HCT116 (cell line): Measurements from ENCODE around the gene MAP3K4. TPM values are rescaled to one million over a fixed set of nuclear protein-coding genes. Genes with fewer than 3 reads are reported as not detected.

Experiments
- ATAC-seq: fragments of 200-7000 bp; cut with Tn5 transposase; 2 replicates; pipeline ENCODE4 v1.9.1; 2020; ENCODE audit warnings: mild to moderate bottlenecking, moderate library complexity
- BruUV-seq: library from RNA; stranded (reverse); fragments of 400-500 nt; replicated peaks from 2 replicates; lab custom pipeline; 2021; lab: Mats Ljungman, UMichigan
- CTCF ChIA-PET: fragments of 300-600 bp; sonication (Branson Sonifier 250); formaldehyde crosslinking; loops from one replicate; lab custom pipeline; 2021; ENCODE audit warnings: antibody characterized with exemption; lab: Charles Lee
- POLR2A ChIA-PET: fragments of 300-600, 350-600 bp; sonication (Branson Sonifier 250); formaldehyde crosslinking; loops from one replicate; lab custom pipeline; 2021; ENCODE audit warnings: antibody characterized with exemption; lab: Charles Lee
- RAD21 ChIA-PET, 2 experiments: fragments of 300-600 bp; sonication (Branson Sonifier 250); formaldehyde crosslinking; loops; one replicate each; lab custom pipeline; 2023; ENCODE audit warnings: low total read pairs in 2 of 2; ENCODE audit not compliant: uncharacterized antibody in 2 of 2, unreplicated experiment in 2 of 2, low non-redundant PET in 1 of 2; lab: Charles Lee
- DNase-seq: peaks from one replicate; pipeline ENCODE4 v3.0.0-alpha.2; 2010; ENCODE audit warnings: low read depth, low spot score
- H2AFZ ChIP-seq: fragments of 200-600 bp; shearing (Covaris generic), sonication (generic); 2 replicates; pipeline ENCODE4 v1.6.1; 2017; ENCODE audit warnings: low read depth, mixed run types, mixed read lengths, antibody characterized with exemption, low read length; ENCODE audit not compliant: poor library complexity, severe bottlenecking
- H3K27ac ChIP-seq: 2 replicates; pipeline ENCODE4 v1.5.1; 2012; ENCODE audit warnings: low read depth, low read length
- H3K27me3 ChIP-seq: fragments of 200-600 bp; sonication (generic); 2 replicates; pipeline ENCODE4 v1.6.1; 2016; ENCODE audit warnings: mixed run types, low read length, mixed read lengths; ENCODE audit not compliant: insufficient read depth
- H3K36me3 ChIP-seq, 2 experiments: fragments of 200-500 bp in 1 of 2; fragments of 200-600 bp in 1 of 2; sonication (Bioruptor generic) in 1 of 2; sonication (generic) in 1 of 2; 2 replicates each; pipeline versions ENCODE4 v1.5.1 to v1.6.1; 2014 to 2016; ENCODE audit warnings: low read length in 2 of 2, inconsistent platforms in 1 of 2, mixed read lengths in 1 of 2, mixed run types in 1 of 2; ENCODE audit not compliant: insufficient read depth in 2 of 2, control insufficient read depth in 1 of 2
- H3K4me1 ChIP-seq, 2 experiments: fragments of 200-600 bp in 1 of 2; sonication (generic) in 1 of 2; 2 replicates each; pipeline versions ENCODE4 v1.5.1 to v1.6.1; 2012 to 2017; ENCODE audit warnings: low read length in 2 of 2, inconsistent platforms in 1 of 2, mild to moderate bottlenecking in 1 of 2, mixed read lengths in 1 of 2, mixed run types in 1 of 2, moderate library complexity in 1 of 2; ENCODE audit not compliant: insufficient read depth in 2 of 2, control insufficient read depth in 1 of 2
- H3K4me2 ChIP-seq: fragments of 200-600 bp; sonication (generic); 2 replicates; pipeline ENCODE4 v1.6.1; 2017; ENCODE audit warnings: mixed run types, low read length, mixed read lengths
- H3K4me3 ChIP-seq, 2 experiments: fragments of 200-600 bp in 1 of 2; sonication (generic) in 1 of 2; replicated peaks in 1 of 2; 2 replicates each; pipeline ENCODE4 v1.5.1; 2011 to 2016; ENCODE audit warnings: low read length in 2 of 2, control low read depth in 1 of 2, low read depth in 1 of 2, mild to moderate bottlenecking in 1 of 2, mixed read lengths in 1 of 2, mixed run types in 1 of 2
- H3K79me2 ChIP-seq: fragments of 200-600 bp; sonication (generic); 2 replicates; pipeline ENCODE4 v1.6.1; 2017; ENCODE audit warnings: mild to moderate bottlenecking, mixed run types, low read length, moderate library complexity, mixed read lengths; ENCODE audit not compliant: insufficient read depth
- H3K9ac ChIP-seq: fragments of 200-600 bp; sonication (generic); 2 replicates; pipeline ENCODE4 v1.6.1; 2016; ENCODE audit warnings: low read length, mixed read lengths
- H3K9me2 ChIP-seq: fragments of 200-600 bp; sonication (generic), shearing (Covaris generic); 2 replicates; pipeline ENCODE4 v1.6.1; 2017; ENCODE audit warnings: mixed run types, mild to moderate bottlenecking, moderate library complexity; ENCODE audit not compliant: insufficient read depth
- H3K9me3 ChIP-seq, 2 experiments: fragments of 200-500 bp in 1 of 2; fragments of 200-600 bp in 1 of 2; sonication (Bioruptor generic) in 1 of 2; sonication (generic) in 1 of 2; 2 replicates each; pipeline ENCODE4 v1.6.1; 2014 to 2017; ENCODE audit warnings: low read length in 2 of 2, mixed read lengths in 2 of 2, inconsistent platforms in 1 of 2, low read depth in 1 of 2, mild to moderate bottlenecking in 1 of 2, mixed run types in 1 of 2, moderate library complexity in 1 of 2; ENCODE audit not compliant: control insufficient read depth in 1 of 2, insufficient read depth in 1 of 2
- H4K20me1 ChIP-seq: fragments of 200-600 bp; sonication (generic), shearing (Covaris generic); 2 replicates; pipeline ENCODE4 v1.6.1; 2017; ENCODE audit warnings: mixed run types, mild to moderate bottlenecking, moderate library complexity; ENCODE audit not compliant: insufficient read depth
- CBX3 ChIP-seq: IDR thresholded peaks from 2 replicates; pipeline ENCODE4 v1.6.1; 2012; ENCODE audit warnings: low read depth
- CEBPB ChIP-seq: IDR thresholded peaks from 2 replicates; pipeline ENCODE4 v1.6.1; 2012; ENCODE audit warnings: low read depth
- CTCF ChIP-seq, 3 experiments: fragments of 200-600 bp in 1 of 3; sonication (generic) in 1 of 3; IDR thresholded peaks in 2 of 3; conservative IDR thresholded peaks in 1 of 3; 2 replicates each; pipeline ENCODE4 v1.5.1; 2012 to 2017; ENCODE audit warnings: low read depth in 2 of 3, low read length in 2 of 3, antibody characterized with exemption in 1 of 3, borderline replicate concordance in 1 of 3, control low read depth in 1 of 3, mild to moderate bottlenecking in 1 of 3, mixed read lengths in 1 of 3, mixed run types in 1 of 3, moderate library complexity in 1 of 3; ENCODE audit not compliant: insufficient read depth in 1 of 3
- EZH2 ChIP-seq: fragments of 200-600 bp; sonication (generic); IDR thresholded peaks from 2 replicates; pipeline ENCODE4 v1.6.1; 2017; ENCODE audit warnings: antibody characterized with exemption, mixed run types
- EZH2phosphoT487 ChIP-seq: fragments of 200-600 bp; IDR thresholded peaks from 2 replicates; pipeline ENCODE4 v1.6.1; 2018; ENCODE audit warnings: antibody characterized with exemption, borderline replicate concordance
- MAX ChIP-seq: IDR thresholded peaks from 2 replicates; pipeline ENCODE4 v1.6.1; 2012
- RAD21 ChIP-seq: IDR thresholded peaks from 2 replicates; pipeline ENCODE4 v1.6.1; 2012; ENCODE audit warnings: low read depth, mild to moderate bottlenecking
- TCF7L2 ChIP-seq: IDR thresholded peaks from 2 replicates; pipeline ENCODE4 v1.7.0; 2011; ENCODE audit warnings: borderline replicate concordance, inconsistent platforms; ENCODE audit not compliant: insufficient read depth, insufficient read length; ENCODE audit errors: extremely low read depth
- YY1 ChIP-seq: IDR thresholded peaks from 2 replicates; pipeline ENCODE4 v1.6.1; 2011; ENCODE audit warnings: low read length, low read depth, moderate library complexity, mild to moderate bottlenecking; ENCODE audit not compliant: insufficient replicate concordance; ENCODE audit errors: extremely low read depth
- intact Hi-C: fragments of 100-400 bp; cut with micrococcal nuclease; formaldehyde crosslinking; loops from 2 replicates; pipeline ENCODE4 v1.10.0; 2022
- total RNA-seq: library from RNA; stranded (reverse); gene quantifications from one replicate; pipeline ENCODE4 v1.2.1, GENCODE V29; 2021; ENCODE audit not compliant: unreplicated experiment

The MAP3K4 gene
- total RNA-seq, 1 experiment from 2014 or later: 46.5 TPM

GRCh38 chr6:161017766-161018564 lies 26.4 kb downstream of the MAP3K4 start:
- Histone ChIP-seq H3K4me3 (no peak overlapping the region), H3K27ac (no peak overlapping the region), H3K9me2 (no peaks in the 10 kb centered on the region), H3K4me1 (no peaks in the 10 kb centered on the region), H3K36me3 (no peaks in the 10 kb centered on the region), H3K9ac (no peak overlapping the region), H4K20me1 (peaks cover 3% of the 10 kb centered on the region; the same call in 1 of the 2 replicates), H3K9me3 (no peaks in the 10 kb centered on the region), H3K27me3 (no peaks in the 10 kb centered on the region), H3K4me2 (no peak overlapping the region), H3K79me2 (peaks cover 92% of the 10 kb centered on the region), H2AFZ (no peak overlapping the region)
- ChIA-PET POLR2A (no interaction called here), CTCF (no interaction called here), RAD21 (no interaction called here)
- DNase-seq: no peak
- BruUV-seq: no TSS peak
- ATAC-seq: no peak
- no peak for TF ChIP-seq CBX3
- TF ChIP-seq TCF7L2: no peak
- TF ChIP-seq CTCF (IDR thresholded peaks at IDR 0.05 in 2 of 3, conservative IDR thresholded peaks at IDR 0.05 in 1 of 3; ENCODE audit: borderline replicate concordance in 1 of 3, insufficient read depth in 1 of 3, low read depth in 2 of 3, low read length in 2 of 3): no peak
- no peak for TF ChIP-seq RAD21
- no peak for TF ChIP-seq MAX
- no peak for TF ChIP-seq YY1
- no peak for TF ChIP-seq EZH2
- TF ChIP-seq EZH2phosphoT487: no peak
- TF ChIP-seq CEBPB: no peak
- intact Hi-C loops: no loop called here
